Measurements from ENCODE around the gene FAM162B.

GRCh38 chr6:116801971-116802370 lies 36.5 kb upstream of the FAM162B start:
- TF ChIP-seq POLR2A (IDR thresholded peaks at IDR 0.05) (no peak), CTCF (IDR thresholded peaks at IDR 0.05) (no peak)
